GM12874 (cell line): ENCODE results near the gene SGPL1.

Source experiments
- TF ChIP-seq, protein P1 (sequence below): IDR thresholded peaks from 2 replicates; pipeline ENCODE4 v1.5.1; 2011; ENCODE audit warnings: low read depth, mild to moderate bottlenecking, control low read depth, low read length, moderate library complexity; ENCODE audit not compliant: insufficient read depth

Gene SGPL1

GRCh38 chr10:70906953-70907636 lies 91.3 kb downstream of the SGPL1 start:
- TF ChIP-seq, protein P1, sequence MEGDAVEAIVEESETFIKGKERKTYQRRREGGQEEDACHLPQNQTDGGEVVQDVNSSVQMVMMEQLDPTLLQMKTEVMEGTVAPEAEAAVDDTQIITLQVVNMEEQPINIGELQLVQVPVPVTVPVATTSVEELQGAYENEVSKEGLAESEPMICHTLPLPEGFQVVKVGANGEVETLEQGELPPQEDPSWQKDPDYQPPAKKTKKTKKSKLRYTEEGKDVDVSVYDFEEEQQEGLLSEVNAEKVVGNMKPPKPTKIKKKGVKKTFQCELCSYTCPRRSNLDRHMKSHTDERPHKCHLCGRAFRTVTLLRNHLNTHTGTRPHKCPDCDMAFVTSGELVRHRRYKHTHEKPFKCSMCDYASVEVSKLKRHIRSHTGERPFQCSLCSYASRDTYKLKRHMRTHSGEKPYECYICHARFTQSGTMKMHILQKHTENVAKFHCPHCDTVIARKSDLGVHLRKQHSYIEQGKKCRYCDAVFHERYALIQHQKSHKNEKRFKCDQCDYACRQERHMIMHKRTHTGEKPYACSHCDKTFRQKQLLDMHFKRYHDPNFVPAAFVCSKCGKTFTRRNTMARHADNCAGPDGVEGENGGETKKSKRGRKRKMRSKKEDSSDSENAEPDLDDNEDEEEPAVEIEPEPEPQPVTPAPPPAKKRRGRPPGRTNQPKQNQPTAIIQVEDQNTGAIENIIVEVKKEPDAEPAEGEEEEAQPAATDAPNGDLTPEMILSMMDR: no peak

DNA sequence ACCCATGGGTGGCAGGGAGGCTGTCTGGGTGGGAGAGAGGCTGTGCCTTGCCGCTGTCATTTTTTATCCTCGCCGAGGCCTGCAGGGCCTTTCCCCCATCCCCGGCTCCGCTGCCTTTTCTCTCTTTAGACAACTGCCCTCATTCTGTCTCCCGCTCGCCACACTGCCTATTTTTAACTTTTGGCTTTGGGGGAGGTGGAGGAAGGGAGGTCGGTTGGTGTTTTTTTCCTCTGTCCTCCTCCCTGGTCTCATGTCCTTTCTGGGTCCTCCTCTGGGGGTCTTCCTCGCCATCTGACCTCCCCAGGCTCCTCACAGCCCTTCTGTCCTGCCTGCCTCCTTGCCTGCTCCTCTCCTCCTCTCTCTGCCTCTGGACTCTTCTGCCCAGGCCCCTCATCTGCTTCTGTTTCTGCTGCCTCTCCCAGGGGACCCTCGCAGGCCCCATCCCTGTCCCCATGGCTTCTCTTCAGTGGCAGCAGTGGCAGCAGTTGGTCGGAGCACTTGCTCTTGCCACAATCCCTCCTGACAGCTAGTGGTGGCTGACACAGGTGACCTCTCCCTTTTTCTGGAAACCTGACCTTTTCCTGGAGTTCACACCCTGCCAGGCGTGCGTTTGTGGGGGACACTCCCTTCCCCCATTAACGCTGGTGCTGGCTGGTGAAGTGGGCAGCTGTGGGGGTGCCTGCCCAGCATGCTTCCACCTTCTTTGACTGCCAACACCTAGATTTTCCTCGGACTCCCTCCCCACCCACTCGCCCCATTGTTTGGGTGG lies 92.1 kb downstream of the SGPL1 start:
- TF ChIP-seq, protein P1: no peak

GRCh38 chr10:70908406-70909296 lies 92.9 kb downstream of the SGPL1 start:
- TF ChIP-seq, protein P1: no peak

DNA sequence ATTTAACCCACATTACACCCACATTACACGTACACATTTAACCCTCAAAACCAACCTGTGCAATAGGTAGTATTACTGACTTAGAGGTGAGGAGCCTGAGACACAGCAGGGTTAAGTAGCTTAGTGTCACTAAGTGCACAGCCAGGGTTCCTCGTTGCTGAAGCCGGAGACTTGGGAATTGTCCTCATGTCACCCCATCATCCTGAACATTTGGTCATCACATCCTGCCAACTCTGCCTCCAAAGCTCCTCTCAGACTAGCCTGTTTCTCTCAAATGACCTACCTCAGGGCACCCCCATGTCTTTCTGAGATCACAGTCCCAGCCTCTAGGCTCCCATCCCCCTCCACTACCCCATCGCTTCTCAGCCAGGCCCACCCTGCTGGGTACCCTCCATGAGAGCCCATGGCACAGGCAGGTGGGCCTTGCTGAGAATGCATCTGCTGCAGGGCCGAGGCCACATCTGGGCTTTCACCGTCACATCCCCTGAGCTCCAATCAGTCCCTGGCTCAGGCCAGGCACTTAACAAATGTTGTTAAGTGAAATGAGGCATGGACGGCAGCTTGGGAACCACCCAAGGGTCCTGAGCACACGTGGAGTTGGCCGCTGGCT lies 93.7 kb downstream of the SGPL1 start:
- TF ChIP-seq, protein P1: no peak

DNA sequence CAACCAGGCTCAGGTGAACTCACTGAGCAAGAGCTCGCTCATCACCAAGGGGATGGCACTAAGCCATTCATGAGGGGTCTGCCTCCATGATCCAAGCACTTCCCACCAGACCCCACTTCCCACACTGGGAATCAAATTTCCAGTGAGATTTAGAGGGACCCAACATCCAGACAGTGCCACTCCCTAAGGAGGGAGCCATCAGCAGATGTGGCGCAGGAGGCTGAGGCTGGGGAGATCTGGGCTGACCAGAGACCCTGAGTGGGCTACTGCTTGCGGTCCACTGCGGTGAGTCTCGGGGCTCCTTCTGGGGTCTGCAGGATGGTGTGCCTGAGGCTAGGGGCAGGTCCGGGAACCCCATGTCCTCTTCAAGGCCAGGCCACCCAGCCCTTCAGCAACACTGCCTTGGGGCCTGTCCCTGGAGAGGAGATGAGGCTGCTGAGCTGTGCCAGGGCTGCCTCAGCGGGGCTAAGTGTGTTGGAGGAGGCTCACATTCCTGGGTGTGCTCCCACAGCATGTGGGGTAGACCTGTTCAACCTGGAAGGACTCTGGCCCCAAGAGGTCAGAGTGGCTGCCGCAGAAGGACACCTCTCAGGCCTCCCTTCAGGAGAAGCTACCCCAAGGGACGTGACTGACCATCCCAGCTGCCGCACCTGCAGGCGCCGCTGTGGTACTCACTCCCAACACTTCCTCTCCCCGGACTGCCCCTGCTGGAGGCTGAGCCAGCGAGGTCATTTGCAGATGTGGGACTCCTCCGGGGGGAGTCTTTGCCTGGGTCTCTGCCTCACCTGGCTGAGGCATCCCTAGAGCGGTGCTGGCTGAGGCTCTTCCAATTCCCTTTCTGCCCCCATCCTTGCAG lies 95.0 kb downstream of the SGPL1 start:
- TF ChIP-seq, protein P1: no peak

DNA sequence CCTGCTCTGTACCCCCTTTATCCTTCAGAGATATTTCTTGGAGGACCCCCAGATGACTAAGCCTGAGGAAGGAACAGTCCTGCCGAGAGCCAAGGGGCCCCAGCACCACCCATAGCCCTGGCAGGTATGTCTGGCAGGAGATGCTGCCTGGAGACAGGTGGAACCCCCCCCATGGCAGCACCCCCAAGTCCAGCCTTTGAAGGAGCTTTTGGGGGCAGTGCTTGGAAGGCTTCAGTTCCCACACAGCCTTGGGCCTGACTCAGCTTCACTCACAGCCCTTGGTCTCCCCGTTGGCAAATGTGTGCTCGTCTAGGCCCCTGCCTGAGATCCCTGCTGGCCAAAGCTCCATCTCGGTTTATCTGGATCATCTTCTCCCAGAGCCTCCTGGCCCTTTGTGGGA lies 95.6 kb downstream of the SGPL1 start:
- TF ChIP-seq, protein P1: no peak
